ENCODE measurements around the gene GIT1. TPM values are rescaled to one million over a fixed set of nuclear protein-coding genes. Genes with fewer than 3 reads are reported as not detected.
A peak's percentile ranks its signal among the peaks of the same experiment; 100 is the strongest.

Gene GIT1
- total RNA-seq, 6 experiments from 2014 or later, result 24.1 to 29.7 (median 28.7) TPM

DNA sequence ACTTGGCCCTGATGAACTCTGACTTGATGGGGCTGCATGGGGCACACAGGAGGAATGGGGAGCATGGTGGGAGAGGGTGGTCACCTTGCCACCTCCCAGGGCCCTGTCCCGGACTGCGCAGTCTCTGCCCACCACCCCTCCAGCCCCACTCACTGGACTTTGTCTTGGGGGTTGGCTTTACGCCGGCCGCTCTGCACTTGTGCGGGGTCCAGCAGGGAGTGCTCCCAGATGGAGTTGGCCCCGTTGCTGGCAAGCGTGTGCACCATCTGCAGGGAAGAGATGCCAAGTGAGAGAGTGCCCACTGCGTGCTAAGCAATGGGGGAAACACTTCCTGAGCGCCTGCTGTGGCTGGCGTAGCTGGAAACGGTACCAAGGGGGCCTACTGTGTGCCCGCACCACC lies 6.7 kb downstream of the GIT1 start:
- Mint-ChIP-seq H3K36me3 (ENCODE audit: low read depth) (peaks cover 5% of the 10 kb centered on the region), H3K4me1 (ENCODE audit: low read depth) (peaks cover 28% of the 10 kb centered on the region), H3K27me3 (ENCODE audit: insufficient read depth) (no peaks in the 10 kb centered on the region), H3K27ac (no peak overlapping the region), H3K4me3 (no peak overlapping the region), H3K9me3 (no peaks in the 10 kb centered on the region)
- no peak for DNase-seq
- TF ChIP-seq, protein P1, sequence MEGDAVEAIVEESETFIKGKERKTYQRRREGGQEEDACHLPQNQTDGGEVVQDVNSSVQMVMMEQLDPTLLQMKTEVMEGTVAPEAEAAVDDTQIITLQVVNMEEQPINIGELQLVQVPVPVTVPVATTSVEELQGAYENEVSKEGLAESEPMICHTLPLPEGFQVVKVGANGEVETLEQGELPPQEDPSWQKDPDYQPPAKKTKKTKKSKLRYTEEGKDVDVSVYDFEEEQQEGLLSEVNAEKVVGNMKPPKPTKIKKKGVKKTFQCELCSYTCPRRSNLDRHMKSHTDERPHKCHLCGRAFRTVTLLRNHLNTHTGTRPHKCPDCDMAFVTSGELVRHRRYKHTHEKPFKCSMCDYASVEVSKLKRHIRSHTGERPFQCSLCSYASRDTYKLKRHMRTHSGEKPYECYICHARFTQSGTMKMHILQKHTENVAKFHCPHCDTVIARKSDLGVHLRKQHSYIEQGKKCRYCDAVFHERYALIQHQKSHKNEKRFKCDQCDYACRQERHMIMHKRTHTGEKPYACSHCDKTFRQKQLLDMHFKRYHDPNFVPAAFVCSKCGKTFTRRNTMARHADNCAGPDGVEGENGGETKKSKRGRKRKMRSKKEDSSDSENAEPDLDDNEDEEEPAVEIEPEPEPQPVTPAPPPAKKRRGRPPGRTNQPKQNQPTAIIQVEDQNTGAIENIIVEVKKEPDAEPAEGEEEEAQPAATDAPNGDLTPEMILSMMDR (IDR thresholded peaks at IDR 0.05), result no peak

- no peaks in the 10 kb centered on the region for H3K9me3 Mint-ChIP-seq
- DNase-seq, result no peak
- peaks cover 5% of the 10 kb centered on the region for H3K36me3 Mint-ChIP-seq (ENCODE audit: low read depth)
- H3K27ac Mint-ChIP-seq, result no peak overlapping the region
- no peaks in the 10 kb centered on the region for H3K27me3 Mint-ChIP-seq (ENCODE audit: insufficient read depth)
- TF ChIP-seq, protein P1 (IDR thresholded peaks at IDR 0.05), result no peak
- no peak overlapping the region for H3K4me3 Mint-ChIP-seq
- H3K4me1 Mint-ChIP-seq (ENCODE audit: low read depth), result peaks cover 23% of the 10 kb centered on the region
These were observed 7.1 kb downstream of the GIT1 start for GRCh38 chr17:29582254-29582765.

DNA sequence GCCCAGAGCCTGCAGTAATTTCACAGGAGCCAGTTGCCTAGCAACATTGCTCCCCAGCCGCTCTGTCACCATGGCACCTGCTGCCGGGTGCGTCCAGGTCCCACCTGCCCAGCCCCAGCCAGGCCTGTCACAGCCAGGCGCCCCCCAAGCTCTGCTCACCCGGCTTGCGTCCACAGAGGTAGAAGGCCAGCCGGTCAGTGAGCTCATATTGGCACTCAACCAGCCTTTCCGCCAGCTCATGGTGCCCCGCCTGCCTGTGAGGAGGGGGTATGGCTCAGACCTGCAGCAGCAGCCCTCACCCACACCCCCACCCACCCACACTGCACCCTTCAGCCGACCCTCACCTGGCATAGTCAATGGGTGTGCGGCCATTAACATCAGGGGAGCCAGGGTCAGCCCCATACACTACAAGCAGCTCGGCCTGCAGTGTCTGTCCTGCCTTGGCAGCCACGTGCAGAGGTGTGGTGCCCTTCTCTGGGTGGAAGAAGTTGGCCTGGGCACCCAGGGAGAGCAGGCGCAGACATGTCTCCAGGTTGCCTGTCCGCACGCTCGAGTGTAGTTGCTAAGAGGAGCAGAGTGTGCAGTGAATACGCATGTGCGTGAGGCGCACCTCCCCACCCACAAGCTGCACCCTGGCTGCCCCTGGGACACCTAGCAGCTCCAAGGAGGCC lies 7.7 kb downstream of the GIT1 start:
- TF ChIP-seq, protein P1 (IDR thresholded peaks at IDR 0.05), result no peak
- peaks cover 5% of the 10 kb centered on the region for H3K36me3 Mint-ChIP-seq (ENCODE audit: low read depth)
- H3K27ac Mint-ChIP-seq, result no peak overlapping the region
- H3K27me3 Mint-ChIP-seq (ENCODE audit: insufficient read depth), result no peaks in the 10 kb centered on the region
- H3K9me3 Mint-ChIP-seq, result no peaks in the 10 kb centered on the region
- no peak for DNase-seq
- H3K4me3 Mint-ChIP-seq, result no peak overlapping the region
- H3K4me1 Mint-ChIP-seq (ENCODE audit: low read depth), result peaks cover 21% of the 10 kb centered on the region

- TF ChIP-seq, protein P1 (IDR thresholded peaks at IDR 0.05), result peak; percentile 97
- H3K4me1 Mint-ChIP-seq (ENCODE audit: low read depth), result peaks cover 16% of the 10 kb centered on the region
- peak overlapping the region; percentile 76 for H3K27ac Mint-ChIP-seq
- H3K4me3 Mint-ChIP-seq, result no peak overlapping the region
- H3K27me3 Mint-ChIP-seq (ENCODE audit: insufficient read depth), result no peaks in the 10 kb centered on the region
- H3K9me3 Mint-ChIP-seq, result no peaks in the 10 kb centered on the region
- DNase-seq, result peak; percentile 76
- peaks cover 5% of the 10 kb centered on the region for H3K36me3 Mint-ChIP-seq (ENCODE audit: low read depth)
These were observed 9.3 kb downstream of the GIT1 start for GRCh38 chr17:29579866-29580771.

- no peaks in the 10 kb centered on the region for H3K27me3 Mint-ChIP-seq (ENCODE audit: insufficient read depth)
- H3K36me3 Mint-ChIP-seq (ENCODE audit: low read depth), result peaks cover 5% of the 10 kb centered on the region
- H3K9me3 Mint-ChIP-seq, result no peaks in the 10 kb centered on the region
- DNase-seq, result no peak
- H3K27ac Mint-ChIP-seq, result no peak overlapping the region
- no peak overlapping the region for H3K4me3 Mint-ChIP-seq
- H3K4me1 Mint-ChIP-seq (ENCODE audit: low read depth), result peaks cover 7% of the 10 kb centered on the region
- TF ChIP-seq, protein P1 (IDR thresholded peaks at IDR 0.05), result no peak
These were observed 10.6 kb downstream of the GIT1 start for GRCh38 chr17:29578626-29579485.
